Central memory CD4-positive, alpha-beta T cell (primary cell): ENCODE data around the gene COMMD1.
"Not testable (repeated sequence)": the region's sequence is repeated elsewhere in the genome, so short reads cannot be mapped to it uniquely, and the experiment has no call there.

Source experiments
- DNase-seq: peaks from one replicate; pipeline ENCODE4 v3.0.0; 2022

The COMMD1 gene

DNA sequence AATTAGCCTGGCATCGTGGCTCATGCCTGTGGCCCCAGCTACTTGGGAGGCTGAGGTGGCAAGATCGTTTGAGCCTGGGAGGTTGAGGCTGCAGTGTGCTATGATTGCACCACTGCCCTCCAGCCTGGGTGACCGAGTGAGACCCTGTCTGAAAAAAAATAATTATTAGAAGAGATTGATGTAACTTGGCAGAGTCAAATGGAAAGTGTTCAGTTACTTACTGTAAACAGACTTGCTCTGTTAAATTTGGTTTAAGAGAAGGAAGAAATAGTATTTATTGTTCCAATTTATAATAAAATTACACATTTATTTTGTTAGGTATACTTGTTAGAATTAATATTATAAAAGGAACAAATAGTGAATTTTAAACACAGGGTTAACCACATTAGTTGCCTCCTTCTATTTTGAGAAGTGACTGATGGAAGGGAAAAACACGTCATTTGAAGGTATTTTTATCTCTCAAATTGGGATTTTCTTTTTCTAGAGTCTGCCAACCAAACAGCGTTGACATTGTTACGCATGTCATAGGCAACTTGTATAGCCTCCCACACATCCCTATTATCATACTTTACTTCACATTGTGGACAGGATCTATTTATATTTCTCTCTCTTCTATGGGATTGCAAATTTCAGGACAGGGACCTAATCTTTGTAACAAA lies 171.6 kb downstream of the COMMD1 start:
- no peak for DNase-seq

GRCh38 chr2:62084801-62085200 lies 179.3 kb downstream of the COMMD1 start:
- DNase-seq: no peak

DNA sequence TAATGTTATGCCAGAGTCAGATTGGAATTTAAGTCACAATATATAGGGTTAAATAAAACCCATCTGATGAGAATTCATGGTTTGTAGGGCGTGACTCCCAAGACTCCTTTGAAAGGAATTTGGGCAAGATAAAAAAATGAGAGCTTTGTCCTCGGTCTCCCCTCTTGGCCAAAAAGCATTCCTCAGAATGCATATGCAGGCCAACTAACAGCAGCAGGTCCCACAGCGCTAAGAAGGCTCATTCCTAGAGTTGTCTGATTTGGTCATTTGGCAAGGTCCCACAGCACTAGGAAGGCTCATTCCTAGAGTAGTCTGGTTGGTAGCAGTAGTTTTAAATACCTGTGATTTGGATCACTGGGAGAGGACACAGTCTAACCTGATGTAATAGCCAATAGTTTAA lies 184.2 kb downstream of the COMMD1 start:
- no peak for DNase-seq

- no peak for DNase-seq
Observed at GRCh38 chr2:62091471-62091870, 186.0 kb downstream of the COMMD1 start.

GRCh38 chr2:62099050-62099449 lies 193.6 kb downstream of the COMMD1 start:
- DNase-seq: no peak

DNA sequence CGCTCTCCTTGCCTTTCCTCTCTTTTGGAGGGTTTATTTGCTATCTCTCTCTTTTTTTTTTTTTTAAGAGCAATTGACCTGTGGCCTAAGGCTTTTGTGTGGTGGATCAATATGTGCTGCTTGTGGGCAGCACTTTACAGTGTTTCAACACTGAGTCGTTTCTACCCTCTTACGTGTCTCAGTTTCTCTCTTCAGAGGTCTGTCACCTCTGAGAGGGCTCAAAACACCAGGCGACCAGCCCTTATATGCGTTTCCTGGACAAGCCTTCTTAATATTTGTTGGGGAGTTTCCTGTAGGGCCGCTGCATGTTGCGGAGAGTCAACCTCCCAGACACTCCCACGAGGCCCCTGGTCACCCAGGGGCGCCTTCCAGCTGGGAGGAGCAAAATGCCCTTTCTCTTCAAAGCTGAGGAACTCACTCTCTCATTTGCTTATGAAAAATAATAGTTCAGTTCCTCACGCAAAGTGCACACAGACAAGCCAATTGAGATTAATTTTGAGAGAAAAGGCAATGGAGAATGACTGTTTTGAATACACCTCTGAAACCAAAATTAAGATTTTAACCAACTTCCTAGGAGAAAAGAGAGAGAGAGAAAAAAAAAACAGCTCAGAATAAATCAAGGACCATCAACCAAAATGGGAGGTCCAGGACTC lies 194.2 kb downstream of the COMMD1 start:
- no peak for DNase-seq

DNA sequence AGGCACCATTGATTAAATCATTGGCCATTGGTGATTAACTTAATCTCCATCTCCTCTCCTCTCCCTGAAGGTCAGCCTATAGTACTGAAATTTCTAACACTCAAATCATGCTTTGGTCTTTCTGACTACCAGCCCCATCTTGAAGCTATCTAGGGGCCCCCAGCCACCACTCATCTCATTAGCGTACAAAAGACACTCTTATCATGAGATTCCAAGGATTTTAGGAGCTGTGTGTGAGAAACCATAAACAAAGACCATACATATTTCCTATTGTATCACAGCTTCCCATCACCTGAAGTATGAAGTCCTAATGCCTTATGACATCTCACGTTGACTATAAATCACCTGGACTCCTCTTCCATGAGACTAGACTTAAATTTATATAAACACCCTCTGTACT lies 196.4 kb downstream of the COMMD1 start:
- no peak for DNase-seq

DNA sequence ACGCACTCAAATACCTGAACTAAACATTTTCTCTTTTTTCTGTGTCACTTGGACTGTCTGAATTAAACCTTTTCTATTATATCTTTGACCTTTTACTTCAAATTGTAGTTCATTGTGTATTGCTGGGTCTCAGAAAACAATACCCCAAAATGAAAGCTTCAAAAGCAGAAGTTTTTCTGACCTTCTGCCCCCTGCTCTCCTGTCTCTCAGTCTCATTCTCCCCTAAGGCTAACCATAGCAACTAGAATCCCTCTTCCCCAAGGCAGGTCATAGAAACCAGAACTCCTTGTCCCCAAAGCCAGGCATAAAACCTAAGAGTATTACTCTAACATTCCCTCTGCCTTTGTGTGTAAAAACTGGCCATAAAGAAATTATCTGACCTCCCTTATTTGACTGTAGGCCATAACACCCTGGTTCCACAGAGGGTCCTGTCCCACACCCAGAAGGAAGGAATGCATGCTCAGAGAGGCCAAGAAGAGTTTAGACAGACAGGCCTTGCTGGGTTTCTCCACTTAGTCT lies 197.0 kb downstream of the COMMD1 start:
- no peak for DNase-seq

DNA sequence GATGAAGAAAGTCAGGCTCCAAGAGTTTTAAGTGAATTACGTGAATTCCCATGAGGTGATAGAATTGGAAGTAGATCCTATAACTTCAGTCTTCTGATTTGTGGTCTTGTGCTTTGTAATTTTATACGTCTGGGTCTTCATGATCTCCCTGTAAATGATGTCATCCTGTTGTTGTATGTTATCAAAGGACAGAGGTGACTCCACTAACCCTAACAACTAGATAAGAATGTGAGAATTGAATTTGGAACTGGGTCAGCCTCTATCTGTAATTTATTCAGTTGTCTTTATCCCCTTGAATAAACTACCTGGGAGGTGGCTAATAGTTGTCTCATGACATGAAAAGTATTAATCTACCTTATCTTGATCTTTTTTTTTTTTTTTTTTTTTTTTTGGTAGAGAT lies 204.1 kb downstream of the COMMD1 start:
- DNase-seq: no peak

DNA sequence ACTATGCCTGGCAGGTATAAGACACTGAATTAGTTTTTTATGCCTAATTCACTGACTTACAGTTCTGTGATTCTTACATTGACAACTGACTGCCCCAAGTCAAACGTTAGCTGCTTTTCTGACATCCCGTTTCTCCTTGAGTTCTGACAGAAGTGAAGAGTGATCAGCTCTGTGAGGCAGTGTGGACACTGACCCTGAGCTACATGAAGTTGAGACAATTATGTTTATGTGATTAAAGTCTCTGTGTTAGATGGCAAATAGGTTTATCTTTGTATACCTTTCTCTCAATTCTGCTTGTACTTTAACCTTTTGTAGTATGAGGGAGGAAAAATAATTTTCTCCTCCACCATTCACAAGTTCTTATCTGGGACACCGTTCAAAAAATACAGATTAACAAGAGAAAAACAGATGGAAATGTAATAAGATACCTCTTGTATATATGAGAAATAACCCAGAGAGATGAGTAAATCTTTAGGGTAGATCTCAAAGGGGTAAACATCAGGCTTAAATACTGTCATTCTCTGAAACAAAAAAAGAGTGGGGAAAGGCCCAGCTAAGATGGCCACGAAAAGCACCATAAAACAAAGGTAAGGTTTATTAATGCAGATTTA lies 205.0 kb downstream of the COMMD1 start:
- no peak for DNase-seq

GRCh38 chr2:62112179-62112578 lies 206.7 kb downstream of the COMMD1 start:
- DNase-seq: no peak

DNA sequence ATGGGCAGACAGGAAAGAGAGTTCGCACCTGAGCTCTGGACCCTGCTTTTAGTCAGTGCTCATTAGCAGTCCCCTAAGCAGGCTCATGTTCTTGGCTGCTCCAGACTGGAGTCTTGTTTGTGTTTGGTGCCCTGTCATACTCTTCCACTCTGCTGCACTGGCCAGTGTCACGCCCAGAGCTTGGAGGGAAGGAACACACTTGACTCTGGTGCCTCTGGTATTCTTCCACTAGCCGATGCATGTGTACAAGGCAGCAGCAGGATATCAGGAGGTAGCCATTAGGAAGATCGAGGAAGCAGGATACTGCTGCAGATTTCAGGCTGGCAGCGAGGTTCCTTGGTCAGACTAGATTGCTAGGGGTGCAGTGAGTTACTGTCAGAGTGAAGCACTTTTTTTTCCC lies 209.1 kb downstream of the COMMD1 start:
- no peak for DNase-seq

DNA sequence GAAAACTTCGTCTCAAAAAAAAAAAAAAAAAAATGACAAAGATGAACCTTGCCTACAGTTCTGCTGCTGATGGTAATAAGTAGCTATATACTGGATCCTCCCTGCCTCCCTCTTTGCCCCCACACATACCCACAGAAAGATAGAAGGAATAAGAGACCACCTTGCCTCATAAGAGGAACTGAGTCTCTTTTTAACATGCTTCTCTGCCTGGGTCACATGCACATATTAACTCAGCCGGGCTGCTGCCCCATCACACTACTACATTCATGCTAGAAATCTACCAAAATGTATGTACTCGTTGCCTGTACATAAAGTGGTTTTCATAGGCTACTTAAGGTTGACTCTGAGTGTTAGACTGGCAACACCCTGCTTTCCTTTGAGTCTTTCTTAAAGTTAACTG lies 211.5 kb downstream of the COMMD1 start:
- DNase-seq: no peak

- DNase-seq: no peak
Observed at GRCh38 chr2:62118160-62118559, 212.7 kb downstream of the COMMD1 start.

DNA sequence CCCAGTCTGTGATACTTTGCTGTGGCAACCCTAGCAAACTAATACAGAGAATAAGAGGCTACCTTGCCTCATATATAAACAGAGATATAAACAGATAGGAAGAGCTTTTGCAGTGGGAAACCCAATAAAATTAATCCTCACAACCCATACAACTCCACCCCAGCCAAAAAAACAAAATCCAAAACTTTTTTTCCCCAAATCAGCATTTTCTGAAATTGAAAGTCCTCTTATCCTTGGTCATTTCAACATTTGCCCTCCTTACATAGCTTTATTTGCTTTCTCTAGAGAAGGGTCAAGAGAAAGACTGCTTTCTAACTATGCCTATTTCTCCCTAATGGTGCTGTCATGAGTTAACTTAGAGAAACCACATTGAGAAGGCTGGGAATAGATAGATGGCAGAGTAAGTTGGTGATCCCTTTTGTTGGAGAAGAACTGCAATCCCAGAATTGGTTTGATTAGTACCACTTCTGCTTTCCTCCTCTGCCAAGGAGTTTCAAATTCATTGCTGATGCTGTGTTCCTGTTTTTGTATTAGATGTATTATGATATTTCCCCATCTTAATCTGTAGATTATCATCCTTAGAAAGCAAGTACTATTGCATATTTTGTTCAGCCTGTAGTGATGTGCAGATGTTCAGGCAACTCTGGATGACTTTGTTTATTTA lies 214.0 kb downstream of the COMMD1 start:
- DNase-seq: no peak

DNA sequence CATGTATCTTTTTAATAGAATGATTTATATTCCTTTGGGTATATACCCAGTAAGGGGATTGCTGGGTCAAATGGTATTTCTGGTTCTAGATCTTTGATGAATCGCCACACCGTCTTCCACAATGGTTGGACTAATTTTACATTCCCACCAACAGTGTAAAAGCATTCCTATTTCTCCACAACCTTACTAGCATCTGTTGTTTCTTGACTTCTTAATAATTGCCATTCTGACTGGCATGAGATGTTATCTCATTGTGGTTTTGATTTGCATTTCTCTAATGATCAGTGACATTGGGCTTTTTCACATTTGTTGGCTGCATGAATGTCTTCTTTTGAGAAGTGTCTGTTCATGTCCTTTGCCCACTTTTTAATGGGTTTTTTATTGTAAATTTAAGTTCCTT lies 220.8 kb downstream of the COMMD1 start:
- not testable (repeated sequence) for DNase-seq

DNA sequence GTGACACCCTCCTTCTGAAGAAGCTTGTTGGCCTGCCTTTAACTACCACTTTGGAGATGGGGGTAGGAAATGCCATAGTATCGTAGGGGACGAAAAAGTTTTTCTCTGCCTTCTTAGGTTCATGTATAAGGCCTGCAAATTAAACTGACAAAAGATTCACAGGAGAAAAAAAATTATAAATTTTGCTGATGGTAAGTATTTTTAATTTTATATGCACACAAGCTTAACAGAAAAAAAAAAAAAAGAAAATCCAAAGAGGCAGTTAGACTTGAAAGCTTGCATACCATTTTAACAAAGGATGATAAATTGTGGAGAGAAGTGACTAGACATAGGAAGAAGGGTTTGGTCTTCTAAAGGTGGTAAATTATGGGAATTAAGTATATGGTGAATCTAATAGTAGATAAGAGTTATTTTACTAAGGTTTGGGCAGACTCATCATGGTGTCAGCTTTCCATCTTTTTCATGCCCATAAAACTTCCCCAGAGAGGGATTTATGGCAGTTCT lies 227.9 kb downstream of the COMMD1 start:
- no peak for DNase-seq

- DNase-seq: no peak
Observed at GRCh38 chr2:62136956-62137830, 231.7 kb downstream of the COMMD1 start.

DNA sequence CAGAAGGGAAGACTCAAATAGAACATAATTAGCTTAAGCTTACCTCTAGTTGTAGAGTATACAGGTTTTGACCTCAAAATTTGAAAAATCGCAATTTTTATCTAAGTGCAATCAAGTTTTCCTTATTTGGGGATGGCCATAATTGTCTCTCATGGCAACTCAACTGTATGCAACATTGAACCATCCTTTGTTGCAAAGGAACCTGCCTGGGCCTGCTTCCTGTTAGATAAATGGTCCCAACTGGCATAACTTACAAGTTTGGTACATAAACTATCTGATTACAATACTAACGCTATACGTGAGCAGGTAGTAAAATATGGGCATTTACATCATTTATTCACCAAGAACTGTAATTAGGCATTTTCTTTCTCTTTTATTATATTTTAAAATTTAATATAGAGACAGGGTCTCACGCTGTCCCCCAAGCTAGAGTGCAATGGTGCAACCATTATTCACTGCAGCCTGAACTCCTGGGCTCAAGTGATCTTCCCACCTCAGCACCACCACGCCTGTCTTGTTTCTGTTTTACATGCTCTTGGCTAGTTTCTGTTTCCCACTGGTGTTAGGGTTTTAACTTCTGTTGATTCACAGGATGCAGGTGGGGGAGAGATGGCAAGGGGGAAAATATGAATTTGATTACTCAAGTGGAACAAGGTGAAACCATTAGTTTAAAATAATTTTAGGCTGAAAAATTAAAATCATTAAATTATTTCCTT lies 235.1 kb downstream of the COMMD1 start:
- DNase-seq: no peak

GRCh38 chr2:62141142-62141740 lies 235.8 kb downstream of the COMMD1 start:
- no peak for DNase-seq

- no peak for DNase-seq
Observed at GRCh38 chr2:62142054-62142453, 236.6 kb downstream of the COMMD1 start.
